Ascending aorta (tissue), 2 donors: ENCODE results near the gene PDGFRA. TPM values are rescaled to one million over a fixed set of nuclear protein-coding genes. Genes with fewer than 3 reads are reported as not detected.

Experiments used
- DNase-seq, 2 donors: peaks; one replicate each; pipeline ENCODE4 v3.0.0-alpha.2; 2019; ENCODE audit warnings: low spot score in 2 of 2
- H3K27ac ChIP-seq, 2 donors: fragments of 200-600 bp; sonication (generic); one replicate each; pipeline ENCODE4 v1.5.1; 2016 to 2017; ENCODE audit warnings: mild to moderate bottlenecking in 1 of 2
- H3K27me3 ChIP-seq: fragments of 200-600 bp; sonication (generic); one replicate; pipeline ENCODE4 v1.5.1; 2017
- H3K36me3 ChIP-seq, 2 donors: fragments of 200-600 bp; sonication (generic); one replicate each; pipeline ENCODE4 v1.5.1; 2016
- H3K4me1 ChIP-seq, 2 donors: fragments of 200-600 bp; sonication (generic); one replicate each; pipeline ENCODE4 v1.5.1; 2016 to 2017; ENCODE audit warnings: mild to moderate bottlenecking in 1 of 2
- H3K4me3 ChIP-seq, 2 donors: fragments of 200-600 bp; sonication (generic); one replicate each; pipeline ENCODE4 v1.5.1; 2016 to 2017; ENCODE audit warnings: mild to moderate bottlenecking in 1 of 2
- H3K9me3 ChIP-seq, 2 donors: fragments of 200-600 bp; sonication (generic); one replicate each; pipeline ENCODE4 v1.5.1; 2016
- CTCF ChIP-seq, 3 experiments: fragments of 200-600 bp in 2 of 3; fragments of 450-650 bp in 1 of 3; sonication (generic) in 2 of 3; IDR thresholded peaks; one replicate each; pipeline ENCODE4 v1.5.1; 2016 to 2019; ENCODE audit warnings: antibody characterized with exemption in 3 of 3, mild to moderate bottlenecking in 1 of 3, moderate library complexity in 1 of 3
- intact Hi-C: fragments of 100-400 bp; cut with DNase I; formaldehyde crosslinking; loops from one replicate; pipeline ENCODE4 v1.15.1; 2023
- total RNA-seq: library from RNA; depleted of rRNA; stranded (reverse); fragments of >200 nt; gene quantifications from one replicate; pipeline ENCODE4 v1.1.0, GENCODE V29; 2016

The PDGFRA gene
- total RNA-seq, 1 donor from 2014 or later = 58.3 TPM

- H3K4me3 ChIP-seq = no peak overlapping the region
- peaks cover 8 to 27% of the 10 kb centered on the region in 2 donors for H3K4me1 ChIP-seq
- H3K27me3 ChIP-seq = no peaks in the 10 kb centered on the region
- no peaks in the 10 kb centered on the region for H3K9me3 ChIP-seq
- peak overlapping the region; percentile 31 to 55 for H3K27ac ChIP-seq
- intact Hi-C loops = loop anchor here (10.0 kb wide), 1 partner anchor 1627 kb away; no protein-coding TSS in a partner anchor
- no peak for TF ChIP-seq CTCF (IDR thresholded peaks at IDR 0.05)
- peaks cover 24 to 70% of the 10 kb centered on the region in 2 donors for H3K36me3 ChIP-seq
- DNase-seq = no peak
These were observed 43.0 kb downstream of the PDGFRA start for GRCh38 chr4:54272051-54272450.

GRCh38 chr4:54274264-54274663 lies 45.2 kb downstream of the PDGFRA start:
- no peak for DNase-seq
- Histone ChIP-seq H3K4me3 (no peak overlapping the region), H3K9me3 (no peaks in the 10 kb centered on the region), H3K27me3 (no peaks in the 10 kb centered on the region), H3K36me3 (peaks cover 14 to 65% of the 10 kb centered on the region in 2 donors), H3K4me1 (peaks cover 11 to 37% of the 10 kb centered on the region in 2 donors), H3K27ac (peak overlapping the region; percentile 42 to 81)
- TF ChIP-seq CTCF (IDR thresholded peaks at IDR 0.05) = no peak
- intact Hi-C loops = loop anchor here (10.0 kb wide), 1 partner anchor 1629 kb away; no protein-coding TSS in a partner anchor

GRCh38 chr4:54274795-54275665 lies 45.9 kb downstream of the PDGFRA start:
- intact Hi-C loops = loop anchor here (10.0 kb wide), 1 partner anchor 1630 kb away; no protein-coding TSS in a partner anchor
- no peak for DNase-seq
- Histone ChIP-seq H3K36me3 (peaks cover 14 to 67% of the 10 kb centered on the region in 2 donors), H3K4me1 (peaks cover 11 to 37% of the 10 kb centered on the region in 2 donors), H3K27ac (peak overlapping the region; percentile 80 to 81), H3K27me3 (no peaks in the 10 kb centered on the region), H3K4me3 (no peak overlapping the region), H3K9me3 (no peaks in the 10 kb centered on the region)
- TF ChIP-seq CTCF (IDR thresholded peaks at IDR 0.05) = no peak

GRCh38 chr4:54276641-54277430 lies 47.7 kb downstream of the PDGFRA start:
- Histone ChIP-seq H3K4me1 (peaks cover 14 to 48% of the 10 kb centered on the region in 2 donors), H3K9me3 (no peaks in the 10 kb centered on the region), H3K27me3 (no peaks in the 10 kb centered on the region), H3K36me3 (peaks cover 14 to 53% of the 10 kb centered on the region in 2 donors), H3K4me3 (peak overlapping the region in 1 of 2 donors; percentile 3), H3K27ac (peak overlapping the region; percentile 80 to 81)
- DNase-seq = no peak
- no peak for TF ChIP-seq CTCF (IDR thresholded peaks at IDR 0.05)
- intact Hi-C loops = loop anchor here (10.0 kb wide), 1 partner anchor 1632 kb away; no protein-coding TSS in a partner anchor

- peak overlapping the region; percentile 80 to 81 for H3K27ac ChIP-seq
- DNase-seq = peak; percentile 11 to 81
- peaks cover 14 to 55% of the 10 kb centered on the region in 2 donors for H3K4me1 ChIP-seq
- peaks cover 6 to 46% of the 10 kb centered on the region in 2 donors for H3K36me3 ChIP-seq
- H3K4me3 ChIP-seq = no peak overlapping the region
- H3K9me3 ChIP-seq = no peaks in the 10 kb centered on the region
- TF ChIP-seq CTCF (IDR thresholded peaks at IDR 0.05) = no peak
- intact Hi-C loops = loop anchor here (10.0 kb wide), 1 partner anchor 1633 kb away; no protein-coding TSS in a partner anchor
- no peaks in the 10 kb centered on the region for H3K27me3 ChIP-seq
These were observed 48.6 kb downstream of the PDGFRA start for GRCh38 chr4:54277691-54278090.
